HCT116 (cell line): ENCODE measurements around the gene PEMT. TPM values are rescaled to one million over a fixed set of nuclear protein-coding genes. Genes with fewer than 3 reads are reported as not detected.
"Not testable (repeated sequence)": the region's sequence is repeated elsewhere in the genome, so short reads cannot be mapped to it uniquely, and the experiment has no call there.

Source experiments
- ATAC-seq: fragments of 200-7000 bp; cut with Tn5 transposase; 2 replicates; pipeline ENCODE4 v1.9.1; 2020; ENCODE audit warnings: mild to moderate bottlenecking, moderate library complexity
- BruUV-seq: library from RNA; stranded (reverse); fragments of 400-500 nt; replicated peaks from 2 replicates; lab custom pipeline; 2021; lab: Mats Ljungman, UMichigan
- CTCF ChIA-PET: fragments of 300-600 bp; sonication (Branson Sonifier 250); formaldehyde crosslinking; loops from one replicate; lab custom pipeline; 2021; ENCODE audit warnings: antibody characterized with exemption; lab: Charles Lee
- POLR2A ChIA-PET: fragments of 300-600, 350-600 bp; sonication (Branson Sonifier 250); formaldehyde crosslinking; loops from one replicate; lab custom pipeline; 2021; ENCODE audit warnings: antibody characterized with exemption; lab: Charles Lee
- RAD21 ChIA-PET, 2 experiments: fragments of 300-600 bp; sonication (Branson Sonifier 250); formaldehyde crosslinking; loops; one replicate each; lab custom pipeline; 2023; ENCODE audit warnings: low total read pairs in 2 of 2; ENCODE audit not compliant: uncharacterized antibody in 2 of 2, unreplicated experiment in 2 of 2, low non-redundant PET in 1 of 2; lab: Charles Lee
- DNase-seq: peaks from one replicate; pipeline ENCODE4 v3.0.0-alpha.2; 2010; ENCODE audit warnings: low read depth, low spot score
- H2AFZ ChIP-seq: fragments of 200-600 bp; shearing (Covaris generic), sonication (generic); 2 replicates; pipeline ENCODE4 v1.6.1; 2017; ENCODE audit warnings: low read depth, mixed run types, mixed read lengths, antibody characterized with exemption, low read length; ENCODE audit not compliant: poor library complexity, severe bottlenecking
- H3K27ac ChIP-seq: 2 replicates; pipeline ENCODE4 v1.5.1; 2012; ENCODE audit warnings: low read depth, low read length
- H3K27me3 ChIP-seq: fragments of 200-600 bp; sonication (generic); 2 replicates; pipeline ENCODE4 v1.6.1; 2016; ENCODE audit warnings: mixed run types, low read length, mixed read lengths; ENCODE audit not compliant: insufficient read depth
- H3K36me3 ChIP-seq, 2 experiments: fragments of 200-500 bp in 1 of 2; fragments of 200-600 bp in 1 of 2; sonication (Bioruptor generic) in 1 of 2; sonication (generic) in 1 of 2; 2 replicates each; pipeline versions ENCODE4 v1.5.1 to v1.6.1; 2014 to 2016; ENCODE audit warnings: low read length in 2 of 2, inconsistent platforms in 1 of 2, mixed read lengths in 1 of 2, mixed run types in 1 of 2; ENCODE audit not compliant: insufficient read depth in 2 of 2, control insufficient read depth in 1 of 2
- H3K4me1 ChIP-seq, 2 experiments: fragments of 200-600 bp in 1 of 2; sonication (generic) in 1 of 2; 2 replicates each; pipeline versions ENCODE4 v1.5.1 to v1.6.1; 2012 to 2017; ENCODE audit warnings: low read length in 2 of 2, inconsistent platforms in 1 of 2, mild to moderate bottlenecking in 1 of 2, mixed read lengths in 1 of 2, mixed run types in 1 of 2, moderate library complexity in 1 of 2; ENCODE audit not compliant: insufficient read depth in 2 of 2, control insufficient read depth in 1 of 2
- H3K4me2 ChIP-seq: fragments of 200-600 bp; sonication (generic); 2 replicates; pipeline ENCODE4 v1.6.1; 2017; ENCODE audit warnings: mixed run types, low read length, mixed read lengths
- H3K4me3 ChIP-seq, 2 experiments: fragments of 200-600 bp in 1 of 2; sonication (generic) in 1 of 2; replicated peaks in 1 of 2; 2 replicates each; pipeline ENCODE4 v1.5.1; 2011 to 2016; ENCODE audit warnings: low read length in 2 of 2, control low read depth in 1 of 2, low read depth in 1 of 2, mild to moderate bottlenecking in 1 of 2, mixed read lengths in 1 of 2, mixed run types in 1 of 2
- H3K79me2 ChIP-seq: fragments of 200-600 bp; sonication (generic); 2 replicates; pipeline ENCODE4 v1.6.1; 2017; ENCODE audit warnings: mild to moderate bottlenecking, mixed run types, low read length, moderate library complexity, mixed read lengths; ENCODE audit not compliant: insufficient read depth
- H3K9ac ChIP-seq: fragments of 200-600 bp; sonication (generic); 2 replicates; pipeline ENCODE4 v1.6.1; 2016; ENCODE audit warnings: low read length, mixed read lengths
- H3K9me2 ChIP-seq: fragments of 200-600 bp; sonication (generic), shearing (Covaris generic); 2 replicates; pipeline ENCODE4 v1.6.1; 2017; ENCODE audit warnings: mixed run types, mild to moderate bottlenecking, moderate library complexity; ENCODE audit not compliant: insufficient read depth
- H3K9me3 ChIP-seq, 2 experiments: fragments of 200-500 bp in 1 of 2; fragments of 200-600 bp in 1 of 2; sonication (Bioruptor generic) in 1 of 2; sonication (generic) in 1 of 2; 2 replicates each; pipeline ENCODE4 v1.6.1; 2014 to 2017; ENCODE audit warnings: low read length in 2 of 2, mixed read lengths in 2 of 2, inconsistent platforms in 1 of 2, low read depth in 1 of 2, mild to moderate bottlenecking in 1 of 2, mixed run types in 1 of 2, moderate library complexity in 1 of 2; ENCODE audit not compliant: control insufficient read depth in 1 of 2, insufficient read depth in 1 of 2
- H4K20me1 ChIP-seq: fragments of 200-600 bp; sonication (generic), shearing (Covaris generic); 2 replicates; pipeline ENCODE4 v1.6.1; 2017; ENCODE audit warnings: mixed run types, mild to moderate bottlenecking, moderate library complexity; ENCODE audit not compliant: insufficient read depth
- CBX3 ChIP-seq: IDR thresholded peaks from 2 replicates; pipeline ENCODE4 v1.6.1; 2012; ENCODE audit warnings: low read depth
- EGR1 ChIP-seq: IDR thresholded peaks from 2 replicates; pipeline ENCODE4 v1.6.1; 2012; ENCODE audit warnings: low read depth
- ELF1 ChIP-seq: IDR thresholded peaks from 2 replicates; pipeline ENCODE4 v1.6.1; 2012; ENCODE audit warnings: low read depth, borderline replicate concordance
- EZH2phosphoT487 ChIP-seq: fragments of 200-600 bp; IDR thresholded peaks from 2 replicates; pipeline ENCODE4 v1.6.1; 2018; ENCODE audit warnings: antibody characterized with exemption, borderline replicate concordance
- POLR2AphosphoS5 ChIP-seq: IDR thresholded peaks from 2 replicates; pipeline ENCODE4 v1.6.1; 2011; ENCODE audit warnings: mild to moderate bottlenecking, low read depth, low read length, moderate library complexity
- RAD21 ChIP-seq: IDR thresholded peaks from 2 replicates; pipeline ENCODE4 v1.6.1; 2012; ENCODE audit warnings: low read depth, mild to moderate bottlenecking
- SRF ChIP-seq: IDR thresholded peaks from 2 replicates; pipeline ENCODE4 v1.6.1; 2012; ENCODE audit warnings: low read depth
- YY1 ChIP-seq: IDR thresholded peaks from 2 replicates; pipeline ENCODE4 v1.6.1; 2011; ENCODE audit warnings: low read length, low read depth, moderate library complexity, mild to moderate bottlenecking; ENCODE audit not compliant: insufficient replicate concordance; ENCODE audit errors: extremely low read depth
- intact Hi-C: fragments of 100-400 bp; cut with micrococcal nuclease; formaldehyde crosslinking; loops from 2 replicates; pipeline ENCODE4 v1.10.0; 2022
- total RNA-seq: library from RNA; stranded (reverse); gene quantifications from one replicate; pipeline ENCODE4 v1.2.1, GENCODE V29; 2021; ENCODE audit not compliant: unreplicated experiment
- TF ChIP-seq, protein P1 (sequence below): IDR thresholded peaks from 2 replicates; pipeline ENCODE4 v1.6.1; 2011; ENCODE audit warnings: mild to moderate bottlenecking, low read length, moderate library complexity; ENCODE audit not compliant: insufficient replicate concordance; ENCODE audit errors: extremely low read depth

The PEMT gene
- total RNA-seq, 1 experiment from 2014 or later, result 52.1 TPM

DNA sequence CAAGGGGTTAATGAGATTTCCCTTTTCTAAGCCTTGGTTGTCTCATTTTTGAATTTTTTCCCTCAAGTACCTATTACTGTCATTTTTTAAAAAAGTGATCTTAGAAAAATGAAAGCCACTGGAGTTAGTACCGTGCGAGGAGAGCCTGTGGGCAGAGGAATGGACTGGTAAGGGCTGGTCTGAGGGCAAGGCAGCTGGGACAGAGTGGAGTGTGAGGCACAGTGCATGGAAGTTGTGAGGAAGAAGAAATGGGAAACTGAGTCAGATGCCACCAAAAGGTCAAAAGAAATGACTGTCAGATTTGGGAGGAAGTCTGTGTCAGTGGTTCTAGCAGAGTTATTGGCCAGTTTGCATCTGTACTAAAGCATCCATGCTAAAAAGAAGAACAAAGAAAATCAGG lies 103.5 kb downstream of the PEMT start:
- H3K27me3 ChIP-seq, result no peaks in the 10 kb centered on the region
- no peaks in the 10 kb centered on the region for H3K9me3 ChIP-seq
- CTCF ChIA-PET, result no interaction called here
- H4K20me1 ChIP-seq, result no peaks in the 10 kb centered on the region
- no peak overlapping the region for H3K4me3 ChIP-seq
- H2AFZ ChIP-seq, result no peak overlapping the region
- H3K4me1 ChIP-seq, result peaks cover 0 to 8% of the 10 kb centered on the region in 2 experiments; a peak in 2 of 4 replicates
- no peaks in the 10 kb centered on the region for H3K9me2 ChIP-seq
- TF ChIP-seq SRF, result no peak
- no peak for TF ChIP-seq CBX3
- TF ChIP-seq RAD21, result no peak
- no peak for TF ChIP-seq POLR2AphosphoS5
- TF ChIP-seq ELF1, result no peak
- TF ChIP-seq YY1, result no peak
- TF ChIP-seq EGR1, result no peak
- no peak for TF ChIP-seq EZH2phosphoT487
- TF ChIP-seq, protein P1, sequence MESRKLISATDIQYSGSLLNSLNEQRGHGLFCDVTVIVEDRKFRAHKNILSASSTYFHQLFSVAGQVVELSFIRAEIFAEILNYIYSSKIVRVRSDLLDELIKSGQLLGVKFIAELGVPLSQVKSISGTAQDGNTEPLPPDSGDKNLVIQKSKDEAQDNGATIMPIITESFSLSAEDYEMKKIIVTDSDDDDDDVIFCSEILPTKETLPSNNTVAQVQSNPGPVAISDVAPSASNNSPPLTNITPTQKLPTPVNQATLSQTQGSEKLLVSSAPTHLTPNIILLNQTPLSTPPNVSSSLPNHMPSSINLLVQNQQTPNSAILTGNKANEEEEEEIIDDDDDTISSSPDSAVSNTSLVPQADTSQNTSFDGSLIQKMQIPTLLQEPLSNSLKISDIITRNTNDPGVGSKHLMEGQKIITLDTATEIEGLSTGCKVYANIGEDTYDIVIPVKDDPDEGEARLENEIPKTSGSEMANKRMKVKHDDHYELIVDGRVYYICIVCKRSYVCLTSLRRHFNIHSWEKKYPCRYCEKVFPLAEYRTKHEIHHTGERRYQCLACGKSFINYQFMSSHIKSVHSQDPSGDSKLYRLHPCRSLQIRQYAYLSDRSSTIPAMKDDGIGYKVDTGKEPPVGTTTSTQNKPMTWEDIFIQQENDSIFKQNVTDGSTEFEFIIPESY, result no peak
- POLR2A ChIA-PET, result no interaction called here
- BruUV-seq, result no TSS peak
- no peak overlapping the region for H3K9ac ChIP-seq
- RAD21 ChIA-PET, result no interaction called here
- no peak overlapping the region for H3K4me2 ChIP-seq
- intact Hi-C loops, result no loop called here
- peaks cover 51% of the 10 kb centered on the region for H3K79me2 ChIP-seq
- ATAC-seq (no peak), DNase-seq (no peak)
- H3K27ac ChIP-seq, result no peak overlapping the region
- H3K36me3 ChIP-seq, result peaks cover 3 to 23% of the 10 kb centered on the region in 2 experiments; a peak in 3 of 4 replicates

DNA sequence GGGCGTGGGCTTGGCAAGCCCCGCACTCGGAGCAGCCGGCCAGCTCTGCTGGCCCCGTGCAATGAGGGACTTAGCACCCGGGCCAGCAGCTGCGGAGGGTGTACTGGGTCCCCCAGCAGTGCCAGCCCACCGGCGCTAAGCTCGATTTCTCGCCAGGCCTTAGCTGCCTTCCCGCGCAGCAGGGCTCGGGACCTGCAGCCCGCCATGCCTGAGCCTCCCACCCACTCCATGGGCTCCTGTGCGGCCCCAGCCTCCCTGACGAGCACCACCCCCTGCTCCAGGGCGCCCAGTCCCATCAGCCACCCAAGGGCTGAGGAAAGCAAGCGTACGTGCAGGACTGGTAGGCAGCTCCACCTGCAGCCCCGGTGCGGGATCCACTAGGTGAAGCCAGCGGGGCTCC lies 105.1 kb downstream of the PEMT start:
- H3K27me3 ChIP-seq, ATAC-seq, H3K4me2 ChIP-seq, H3K4me3 ChIP-seq, H3K9me3 ChIP-seq, RAD21 ChIA-PET, H4K20me1 ChIP-seq, intact Hi-C loops, H3K4me1 ChIP-seq, DNase-seq, POLR2A ChIA-PET, H3K27ac ChIP-seq, H2AFZ ChIP-seq, H3K9ac ChIP-seq, BruUV-seq, H3K9me2 ChIP-seq: not testable (repeated sequence)
- Histone ChIP-seq H3K79me2 (peaks cover 67% of the 10 kb centered on the region), H3K36me3 (peaks cover 5 to 23% of the 10 kb centered on the region in 2 experiments; a peak in 3 of 4 replicates)
- CTCF ChIA-PET, result interaction anchor here (0.6 to 1.2 kb wide), 2 partner anchors 10 kb away, joined by 3 read pairs; partner anchors contain the start of gene RASD1
